ENCODE data around the gene HECW1. TPM values are rescaled to one million over a fixed set of nuclear protein-coding genes. Genes with fewer than 3 reads are reported as not detected.

The HECW1 gene
- total and polyA plus RNA-seq, 2 of the 13 experiments (the other 11 are each of a cell fraction or from before 2014, with no cell fraction given): not detected

DNA sequence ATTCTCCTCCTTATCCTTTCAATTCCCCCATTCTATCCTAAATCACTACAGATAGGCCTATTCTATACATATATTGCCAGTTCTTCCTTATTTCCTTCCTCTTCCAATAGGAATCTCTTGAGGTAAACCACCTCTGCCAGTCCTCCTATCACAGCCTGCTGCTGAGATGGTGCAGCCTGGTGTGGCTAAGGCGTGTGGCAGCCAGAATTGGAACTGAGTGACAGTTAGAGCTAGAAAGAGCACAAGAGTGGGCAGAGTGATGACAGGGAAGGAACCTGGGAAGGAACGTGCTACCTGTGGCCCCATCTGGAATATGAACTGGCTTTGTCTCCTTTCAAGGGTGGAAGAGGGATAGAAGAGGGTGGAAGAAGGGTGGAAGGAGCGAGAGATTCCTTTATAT is 187.7 kb downstream of the HECW1 start:
- Histone ChIP-seq H3K9me3 (ENCODE audit: low read length) (no peaks in the 10 kb centered on the region), H3K4me3 (replicated peaks in 1 of 3; ENCODE audit: insufficient read depth in 1 of 3, low read depth in 2 of 3, low read length in 3 of 3) (no peak overlapping the region), H3K4me1 (ENCODE audit: insufficient read depth, low read length) (peaks cover 23% of the 10 kb centered on the region), H3K27me3 (ENCODE audit: control insufficient read depth in 1 of 2, insufficient read depth in 2 of 2, low read length in 2 of 2) (no peaks in the 10 kb centered on the region; a peak in 2 of 5 replicates), H3K36me3 (replicated peaks in 1 of 2; ENCODE audit: control insufficient read depth in 1 of 2, insufficient read depth in 2 of 2, low read length in 2 of 2) (no peaks in the 10 kb centered on the region), H3K4me2 (ENCODE audit: low read depth, low read length) (no peak overlapping the region), H3K9ac (ENCODE audit: insufficient read depth, low read depth, low read length) (no peak overlapping the region), H2AFZ (ENCODE audit: low read length) (no peak overlapping the region), H4K20me1 (ENCODE audit: insufficient read depth, low read length) (no peaks in the 10 kb centered on the region), H3K79me2 (ENCODE audit: insufficient read depth, low read length) (no peaks in the 10 kb centered on the region), H3K27ac (ENCODE audit: extremely low read length, insufficient read depth, low read length) (no peak overlapping the region)
- ATAC-seq (no peak), FAIRE-seq (no peak), DNase-seq (ENCODE audit: low spot score) (no peak)
- 19% methylated on average over 3 of the region's 3 CpGs for WGBS (ENCODE audit: low lambda C conversion rate)
- in situ Hi-C loops (cut with HindIII; ENCODE audit: extremely low pct_ligation_motif_present, low pct_unique_long_range_greater_than_20kb) (no loop called here), intact Hi-C loops (cut with micrococcal nuclease; ENCODE audit: unreplicated experiment) (no loop called here)
- ChIA-PET POLR2A (no interaction called here), CTCF (ENCODE audit: low intra/inter-chr PET ratio, low total read pairs) (no interaction called here)
- BruUV-seq (replicated peaks): no TSS peak
- no peak for TF ChIP-seq ZNF441 (CRISPR knock-in tag; IDR thresholded peaks at IDR 0.05; ENCODE audit: borderline replicate concordance)
- TF ChIP-seq, protein P1, sequence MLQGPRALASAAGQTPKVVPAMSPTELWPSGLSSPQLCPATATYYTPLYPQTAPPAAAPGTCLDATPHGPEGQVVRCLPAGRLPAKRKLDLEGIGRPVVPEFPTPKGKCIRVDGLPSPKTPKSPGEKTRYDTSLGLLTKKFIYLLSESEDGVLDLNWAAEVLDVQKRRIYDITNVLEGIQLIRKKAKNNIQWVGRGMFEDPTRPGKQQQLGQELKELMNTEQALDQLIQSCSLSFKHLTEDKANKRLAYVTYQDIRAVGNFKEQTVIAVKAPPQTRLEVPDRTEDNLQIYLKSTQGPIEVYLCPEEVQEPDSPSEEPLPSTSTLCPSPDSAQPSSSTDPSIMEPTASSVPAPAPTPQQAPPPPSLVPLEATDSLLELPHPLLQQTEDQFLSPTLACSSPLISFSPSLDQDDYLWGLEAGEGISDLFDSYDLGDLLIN (CRISPR knock-in tag; IDR thresholded peaks at IDR 0.05; ENCODE audit: borderline replicate concordance): no peak
- no peak for TF ChIP-seq ZBTB14 (CRISPR knock-in tag; IDR thresholded peaks at IDR 0.05)
- TF ChIP-seq HHEX (CRISPR knock-in tag; IDR thresholded peaks at IDR 0.05): no peak
- TF ChIP-seq TCF7 (IDR thresholded peaks at IDR 0.05; ENCODE audit: low read depth): no peak
- TF ChIP-seq ZNF770 (CRISPR knock-in tag; IDR thresholded peaks at IDR 0.05): no peak
- no peak for TF ChIP-seq ZNF292 (CRISPR knock-in tag; IDR thresholded peaks at IDR 0.05; ENCODE audit: borderline replicate concordance, low read depth)
- no peak for TF ChIP-seq PCBP1 (IDR thresholded peaks at IDR 0.05; ENCODE audit: borderline replicate concordance, low read depth, low read length)
- no peak for TF ChIP-seq ZNF629 (CRISPR knock-in tag; conservative IDR thresholded peaks at IDR 0.05)

Measured in HepG2 (cell line).